Activated T-cell treated with anti-CD3 and anti-CD28 coated beads for 4 hours (primary cell): Measurements from ENCODE around the gene TSPAN13.
"Not testable (repeated sequence)": the region's sequence is repeated elsewhere in the genome, so short reads cannot be mapped to it uniquely, and the experiment has no call there.

Experiments
- DNase-seq: peaks from one replicate; pipeline ENCODE4 v3.0.0-alpha.2; 2020

TSPAN13 gene

GRCh38 chr7:16741676-16742075, 11.9 kb upstream of the TSPAN13 start:
- no peak for DNase-seq

GRCh38 chr7:16742547-16742946, 11.0 kb upstream of the TSPAN13 start:
- DNase-seq = no peak

- no peak for DNase-seq
Measured at GRCh38 chr7:16743236-16743635, 10.3 kb upstream of the TSPAN13 start.

- no peak for DNase-seq
Measured at GRCh38 chr7:16744518-16745250, 8.9 kb upstream of the TSPAN13 start.

- DNase-seq = no peak
Measured at GRCh38 chr7:16745645-16746044, 7.9 kb upstream of the TSPAN13 start.

GRCh38 chr7:16747102-16747501, 6.5 kb upstream of the TSPAN13 start:
- DNase-seq = no peak

GRCh38 chr7:16753932-16754855, 639 bp downstream of the TSPAN13 start:
- DNase-seq = no peak

- DNase-seq = no peak
Measured at GRCh38 chr7:16754856-16755317, 1.3 kb downstream of the TSPAN13 start.

- DNase-seq = no peak
Measured at GRCh38 chr7:16755397-16755796, 1.8 kb downstream of the TSPAN13 start.

- DNase-seq = no peak
Measured at GRCh38 chr7:16758036-16758435, 4.5 kb downstream of the TSPAN13 start.

GRCh38 chr7:16758631-16759611, 5.4 kb downstream of the TSPAN13 start:
- no peak for DNase-seq

- DNase-seq = no peak
Measured at GRCh38 chr7:16759840-16760239, 6.3 kb downstream of the TSPAN13 start.

- DNase-seq = no peak
Measured at GRCh38 chr7:16762177-16762576, 8.6 kb downstream of the TSPAN13 start.

GRCh38 chr7:16764942-16765341, 11.4 kb downstream of the TSPAN13 start:
- DNase-seq = no peak

- no peak for DNase-seq
Measured at GRCh38 chr7:16765436-16765859, 11.9 kb downstream of the TSPAN13 start.

GRCh38 chr7:16769994-16770393, 16.4 kb downstream of the TSPAN13 start:
- not testable (repeated sequence) for DNase-seq

GRCh38 chr7:16770657-16771329, 17.2 kb downstream of the TSPAN13 start:
- no peak for DNase-seq

GRCh38 chr7:16773326-16773725, 19.8 kb downstream of the TSPAN13 start:
- DNase-seq = no peak

- no peak for DNase-seq
Measured at GRCh38 chr7:16773884-16774283, 20.3 kb downstream of the TSPAN13 start.

GRCh38 chr7:16774294-16774693, 20.7 kb downstream of the TSPAN13 start:
- no peak for DNase-seq

- no peak for DNase-seq
Measured at GRCh38 chr7:16774986-16775385, 21.4 kb downstream of the TSPAN13 start.

GRCh38 chr7:16776053-16776452, 22.5 kb downstream of the TSPAN13 start:
- no peak for DNase-seq
